Vagina (tissue), 2 donors: ENCODE measurements around the gene FAM98C.

Experiments
- CTCF ChIP-seq, 3 experiments: fragments of 450-650 bp in 2 of 3; fragments of 200-600 bp in 1 of 3; sonication (generic) in 1 of 3; IDR thresholded peaks; one replicate each; pipeline ENCODE4 v1.5.1; 2017 to 2019; ENCODE audit warnings: antibody characterized with exemption in 3 of 3, mild to moderate bottlenecking in 2 of 3, moderate library complexity in 2 of 3
- POLR2A ChIP-seq, 2 donors: fragments of 450-650 bp; IDR thresholded peaks; one replicate each; pipeline ENCODE4 v1.6.1; 2017; ENCODE audit warnings: antibody characterized with exemption in 2 of 2, mild to moderate bottlenecking in 2 of 2, moderate library complexity in 2 of 2

DNA sequence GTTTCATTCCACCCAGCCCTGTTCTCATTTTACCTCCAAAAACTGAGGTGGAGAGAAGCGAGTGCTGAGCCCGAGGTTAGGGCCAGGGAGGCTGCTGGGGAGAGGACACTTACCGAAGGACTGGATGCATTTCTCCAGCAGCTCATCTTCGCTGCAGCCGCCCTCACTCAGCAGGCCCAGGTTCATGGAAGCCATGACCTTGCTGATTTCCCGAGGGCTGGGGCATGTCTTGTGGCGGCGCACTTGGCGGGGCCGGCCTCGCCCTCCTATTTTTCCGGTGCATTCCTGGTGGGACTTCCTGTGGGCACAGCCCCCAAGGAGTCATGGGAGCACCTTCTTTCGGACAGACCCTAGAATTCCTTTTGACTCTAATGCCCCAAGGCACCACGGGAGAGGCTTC lies 19.0 kb downstream of the FAM98C start:
- TF ChIP-seq CTCF (IDR thresholded peaks at IDR 0.05) (no peak), POLR2A (IDR thresholded peaks at IDR 0.05) (no peak)
